Breast epithelium (tissue), 3 donors: ENCODE results near the gene SPTBN2.

ENCODE experiments used
- CTCF ChIP-seq, 3 donors: fragments of 450-650 bp; IDR thresholded peaks; one replicate each; pipeline ENCODE4 v1.5.1; 2016 to 2017; ENCODE audit warnings: antibody characterized with exemption in 3 of 3, mild to moderate bottlenecking in 3 of 3, moderate library complexity in 3 of 3
- POLR2A ChIP-seq: fragments of 450-650 bp; IDR thresholded peaks from one replicate; pipeline ENCODE4 v1.6.1; 2016; ENCODE audit warnings: antibody characterized with exemption, mild to moderate bottlenecking, moderate library complexity
- POLR2AphosphoS5 ChIP-seq, 3 donors: sonication (generic); formaldehyde crosslinking; IDR thresholded peaks; one replicate each; pipeline ENCODE4 v1.6.1; 2017; ENCODE audit warnings: antibody characterized with exemption in 3 of 3

DNA sequence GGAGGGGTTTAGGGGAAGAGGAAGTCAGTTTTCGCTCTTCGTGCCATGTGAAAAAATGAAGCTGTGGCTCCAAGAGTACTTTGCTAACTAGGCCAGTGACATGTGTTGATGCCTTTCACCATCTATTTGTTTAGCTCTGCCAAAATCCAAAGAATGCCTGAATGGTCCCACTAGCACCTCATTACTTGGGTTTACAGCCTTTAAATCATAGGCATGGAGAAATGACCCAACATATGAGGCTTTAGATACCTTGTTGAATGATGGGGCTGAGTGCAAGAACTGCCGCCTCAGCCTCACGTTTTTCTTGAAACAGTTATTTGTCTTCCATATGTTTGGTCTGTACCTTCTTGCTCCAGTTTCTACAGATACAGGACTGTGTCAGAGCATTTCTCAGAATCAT, 82.2 kb downstream of the SPTBN2 start:
- TF ChIP-seq CTCF (IDR thresholded peaks at IDR 0.05): no peak
- TF ChIP-seq POLR2A: no peak
- TF ChIP-seq POLR2AphosphoS5 (IDR thresholded peaks at IDR 0.05): no peak
